Gastrocnemius medialis (tissue), 4 donors: ENCODE results near the gene FRY. TPM values are rescaled to one million over a fixed set of nuclear protein-coding genes. Genes with fewer than 3 reads are reported as not detected.

ENCODE experiments used
- ATAC-seq, 2 donors: fragments of 150-250 bp; one replicate each; pipeline ENCODE4 v1.9.1; 2016
- DNase-seq, 2 donors: peaks; one replicate each; pipeline ENCODE4 v3.0.0-alpha.2; 2019
- H3K27ac ChIP-seq, 4 donors: fragments of 200-600 bp; sonication (generic); 1 replicate in 1 of 4; 2 replicates in 3 of 4; pipeline ENCODE4 v1.5.1; 2016 to 2018; ENCODE audit warnings: mild to moderate bottlenecking in 2 of 4, moderate library complexity in 1 of 4
- H3K27me3 ChIP-seq, 3 donors: fragments of 200-600 bp; sonication (generic) in 2 of 3; 1 replicate in 1 of 3; 2 replicates in 2 of 3; pipeline versions ENCODE4 v1.5.1 to v1.6.0; 2016 to 2019; ENCODE audit warnings: mild to moderate bottlenecking in 1 of 3, moderate library complexity in 1 of 3
- H3K36me3 ChIP-seq, 2 donors: fragments of 200-600 bp; sonication (generic) in 1 of 2; one replicate each; pipeline ENCODE4 v1.5.1; 2017 to 2018
- H3K4me1 ChIP-seq, 2 donors: fragments of 200-600 bp; sonication (generic) in 1 of 2; one replicate each; pipeline ENCODE4 v1.5.1; 2016 to 2017; ENCODE audit warnings: mild to moderate bottlenecking in 2 of 2
- H3K4me3 ChIP-seq, 4 donors: fragments of 200-600 bp; sonication (generic) in 3 of 4; 1 replicate in 1 of 4; 2 replicates in 3 of 4; pipeline ENCODE4 v1.5.1; 2016 to 2019; ENCODE audit warnings: mild to moderate bottlenecking in 2 of 4
- H3K9me3 ChIP-seq, 3 donors: fragments of 200-600 bp; sonication (generic) in 2 of 3; 1 replicate in 1 of 3; 2 replicates in 2 of 3; pipeline ENCODE4 v1.5.1; 2016 to 2019
- CTCF ChIP-seq, 5 experiments: fragments of 450-650 bp in 3 of 5; fragments of 200-600 bp in 2 of 5; sonication (generic) in 2 of 5; IDR thresholded peaks in 4 of 5; conservative IDR thresholded peaks in 1 of 5; 1 replicate in 4 of 5; 2 replicates in 1 of 5; pipeline ENCODE4 v1.5.1; 2016 to 2019; ENCODE audit warnings: antibody characterized with exemption in 5 of 5, mild to moderate bottlenecking in 3 of 5, moderate library complexity in 3 of 5
- POLR2A ChIP-seq, 2 donors: fragments of 450-650 bp; IDR thresholded peaks; one replicate each; pipeline ENCODE4 v1.6.1; 2017; ENCODE audit warnings: antibody characterized with exemption in 2 of 2, mild to moderate bottlenecking in 2 of 2, moderate library complexity in 2 of 2
- in situ Hi-C, 4 donors: fragments of 200-750 bp; cut with MboI; loops; one replicate each; pipeline versions ENCODE4 v1.15.0 to v1.8.0; 2017; ENCODE audit warnings: low sequenced_read_pairs in 4 of 4
- intact Hi-C: fragments of 100-400 bp; cut with DNase I; formaldehyde crosslinking; loops from one replicate; pipeline ENCODE4 v1.15.1; 2023; ENCODE audit warnings: low total_unique reads
- total RNA-seq, 4 donors: library from RNA; depleted of rRNA; stranded (reverse); fragments of >200 nt; gene quantifications; one replicate each; pipeline versions ENCODE4 v1.1.0 to v1.2.3, GENCODE V29; 2016

The FRY gene
- total RNA-seq, 4 donors from 2014 or later: 10.1 to 48.3 (median 21.4) TPM

GRCh38 chr13:32011971-32012370, 19.6 kb upstream of the FRY start:
- H3K36me3 ChIP-seq: no peaks in the 10 kb centered on the region
- no peak overlapping the region for H3K27ac ChIP-seq
- H3K9me3 ChIP-seq: no peaks in the 10 kb centered on the region
- in situ Hi-C loops (loop anchor here in 1 of 4 donors (25.0 kb wide), 1 partner anchor 300 kb away; the partner anchor contains the start of genes BRCA2 and ZAR1L), intact Hi-C loops (no loop called here)
- no peak for DNase-seq
- H3K27me3 ChIP-seq: no peaks in the 10 kb centered on the region
- ATAC-seq: no peak
- H3K4me3 ChIP-seq: no peak overlapping the region
- H3K4me1 ChIP-seq: peaks cover 0 to 6% of the 10 kb centered on the region in 2 donors
- no peak for TF ChIP-seq POLR2A (IDR thresholded peaks at IDR 0.05)
- TF ChIP-seq CTCF (IDR thresholded peaks at IDR 0.05 in 4 of 5, conservative IDR thresholded peaks at IDR 0.05 in 1 of 5): no peak

GRCh38 chr13:32013181-32013580, 18.4 kb upstream of the FRY start:
- TF ChIP-seq CTCF (IDR thresholded peaks at IDR 0.05 in 4 of 5, conservative IDR thresholded peaks at IDR 0.05 in 1 of 5) (no peak), POLR2A (IDR thresholded peaks at IDR 0.05) (no peak)
- DNase-seq (no peak), ATAC-seq (no peak)
- Histone ChIP-seq H3K4me1 (peaks cover 0 to 6% of the 10 kb centered on the region in 2 donors), H3K4me3 (no peak overlapping the region), H3K27me3 (no peaks in the 10 kb centered on the region), H3K27ac (no peak overlapping the region), H3K36me3 (no peaks in the 10 kb centered on the region), H3K9me3 (no peaks in the 10 kb centered on the region)
- intact Hi-C loops: no loop called here
- in situ Hi-C loops: loop anchor here in 1 of 4 donors (25.0 kb wide), 1 partner anchor 299 kb away; the partner anchor contains the start of genes BRCA2 and ZAR1L

GRCh38 chr13:32016119-32016518, 15.5 kb upstream of the FRY start:
- ATAC-seq (no peak), DNase-seq (no peak)
- intact Hi-C loops: no loop called here
- Histone ChIP-seq H3K9me3 (no peaks in the 10 kb centered on the region), H3K27ac (no peak overlapping the region), H3K4me1 (no peaks in the 10 kb centered on the region), H3K4me3 (no peak overlapping the region), H3K36me3 (no peaks in the 10 kb centered on the region), H3K27me3 (no peaks in the 10 kb centered on the region)
- TF ChIP-seq CTCF (IDR thresholded peaks at IDR 0.05 in 4 of 5, conservative IDR thresholded peaks at IDR 0.05 in 1 of 5): no peak
- in situ Hi-C loops: loop anchor here in 1 of 4 donors (25.0 kb wide), 1 partner anchor 296 kb away; the partner anchor contains the start of genes BRCA2 and ZAR1L

- no peak for TF ChIP-seq POLR2A (IDR thresholded peaks at IDR 0.05)
- no peak for TF ChIP-seq CTCF (IDR thresholded peaks at IDR 0.05 in 4 of 5, conservative IDR thresholded peaks at IDR 0.05 in 1 of 5)
- H3K27me3 ChIP-seq: no peaks in the 10 kb centered on the region
- H3K4me1 ChIP-seq: no peaks in the 10 kb centered on the region
- H3K9me3 ChIP-seq: no peaks in the 10 kb centered on the region
- intact Hi-C loops: no loop called here
- no peaks in the 10 kb centered on the region for H3K36me3 ChIP-seq
- in situ Hi-C loops: loop anchor here in 1 of 4 donors (25.0 kb wide), 1 partner anchor 296 kb away; the partner anchor contains the start of genes BRCA2 and ZAR1L
- DNase-seq (no peak), ATAC-seq (no peak)
- H3K27ac ChIP-seq: no peak overlapping the region
- no peak overlapping the region for H3K4me3 ChIP-seq
Measured at GRCh38 chr13:32016631-32017030, 14.9 kb upstream of the FRY start.

- intact Hi-C loops (no loop called here), in situ Hi-C loops (loop anchor here in 1 of 4 donors (25.0 kb wide), 1 partner anchor 295 kb away; the partner anchor contains the start of genes BRCA2 and ZAR1L)
- Histone ChIP-seq H3K36me3 (no peaks in the 10 kb centered on the region), H3K27ac (no peak overlapping the region), H3K4me1 (peaks cover 0 to 8% of the 10 kb centered on the region in 2 donors), H3K9me3 (no peaks in the 10 kb centered on the region), H3K27me3 (no peaks in the 10 kb centered on the region), H3K4me3 (no peak overlapping the region)
- ATAC-seq (no peak), DNase-seq (no peak)
- TF ChIP-seq POLR2A (IDR thresholded peaks at IDR 0.05) (no peak), CTCF (IDR thresholded peaks at IDR 0.05 in 4 of 5, conservative IDR thresholded peaks at IDR 0.05 in 1 of 5) (no peak)
Measured at GRCh38 chr13:32017474-32017873, 14.1 kb upstream of the FRY start.
